HUES6 (cell line): Measurements from ENCODE around the gene GNB1.

Experiments used
- H3K27ac ChIP-seq: 2 replicates; pipeline ENCODE4 v1.7.0; 2013; ENCODE audit warnings: low read depth, mild to moderate bottlenecking, low read length, inconsistent platforms
- H3K27me3 ChIP-seq: 2 replicates; pipeline ENCODE4 v1.6.1; 2013; ENCODE audit warnings: low read length; ENCODE audit not compliant: control insufficient read depth, insufficient read depth
- H3K36me3 ChIP-seq: 2 replicates; pipeline ENCODE4 v1.6.1; 2013; ENCODE audit warnings: low read length; ENCODE audit not compliant: control insufficient read depth, insufficient read depth
- H3K4me1 ChIP-seq: 2 replicates; pipeline ENCODE4 v1.6.1; 2013; ENCODE audit warnings: low read length; ENCODE audit not compliant: control insufficient read depth, insufficient read depth
- H3K4me3 ChIP-seq: 2 replicates; pipeline ENCODE4 v1.5.1; 2013; ENCODE audit warnings: low read depth, low read length
- H3K9ac ChIP-seq: one replicate; pipeline ENCODE4 v1.6.1; 2013; ENCODE audit warnings: mild to moderate bottlenecking, low read length
- H3K9me3 ChIP-seq: 2 replicates; pipeline ENCODE4 v1.6.1; 2013; ENCODE audit warnings: low read depth, low read length; ENCODE audit not compliant: control insufficient read depth, insufficient read depth

The GNB1 gene

DNA sequence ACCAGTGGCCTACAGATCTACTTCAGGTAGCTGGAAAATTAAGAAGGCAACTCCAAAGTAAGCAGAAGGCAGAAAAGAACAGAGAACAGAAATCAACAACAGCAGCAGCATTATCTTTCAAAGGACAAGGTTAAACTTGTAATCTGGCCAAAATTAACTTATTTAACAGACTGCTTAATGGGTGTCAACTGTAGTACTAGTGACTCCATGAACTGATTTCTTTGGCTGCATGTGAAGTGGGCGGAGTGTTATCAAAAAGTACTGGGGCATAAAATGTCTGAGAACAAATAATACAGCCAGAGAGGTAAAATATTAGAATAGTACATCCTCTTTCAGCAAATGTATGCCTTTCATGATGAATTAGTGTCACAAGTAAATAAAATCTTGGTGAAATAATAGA, 88.0 kb downstream of the GNB1 start:
- Histone ChIP-seq H3K27ac (no peak overlapping the region), H3K4me3 (no peak overlapping the region), H3K9ac (no peak overlapping the region), H3K9me3 (no peaks in the 10 kb centered on the region), H3K4me1 (no peaks in the 10 kb centered on the region), H3K36me3 (peaks cover 90% of the 10 kb centered on the region), H3K27me3 (no peaks in the 10 kb centered on the region)

GRCh38 chr1:1799716-1800115, 91.2 kb downstream of the GNB1 start:
- H3K27ac ChIP-seq, result no peak overlapping the region
- no peak overlapping the region for H3K9ac ChIP-seq
- no peaks in the 10 kb centered on the region for H3K9me3 ChIP-seq
- H3K27me3 ChIP-seq, result no peaks in the 10 kb centered on the region
- H3K4me1 ChIP-seq, result no peaks in the 10 kb centered on the region
- peaks cover 93% of the 10 kb centered on the region for H3K36me3 ChIP-seq
- no peak overlapping the region for H3K4me3 ChIP-seq

DNA sequence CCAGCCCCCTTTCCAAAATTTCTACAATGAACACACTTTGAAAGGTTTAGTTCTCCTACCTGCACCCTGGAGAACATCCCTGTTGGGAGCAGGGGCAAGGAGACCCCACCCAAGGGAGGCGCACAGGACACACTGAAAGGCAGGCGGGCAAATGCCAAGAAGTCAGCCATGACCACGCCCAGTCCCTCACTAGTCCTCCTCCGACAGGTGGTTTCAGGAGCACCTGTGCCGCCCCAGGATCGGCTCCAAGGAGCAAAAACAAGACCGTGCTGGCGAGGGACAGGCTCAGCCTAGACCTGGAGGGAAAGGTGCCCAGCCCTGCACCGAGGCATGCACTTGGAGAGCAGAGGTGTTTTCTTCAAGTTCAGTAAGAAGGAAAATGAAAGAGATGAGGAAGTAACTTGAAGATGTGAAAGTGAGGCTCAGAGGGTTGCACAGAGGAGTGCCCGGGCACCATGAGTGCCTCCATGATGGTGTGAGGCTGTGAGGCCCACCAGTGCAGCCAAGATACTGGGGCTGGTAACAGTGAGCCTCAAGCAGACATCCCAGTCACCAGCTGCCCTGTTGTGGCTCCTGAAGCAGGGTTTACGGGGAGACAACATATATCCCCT, 93.1 kb downstream of the GNB1 start:
- Histone ChIP-seq H3K27ac (no peak overlapping the region), H3K9me3 (no peaks in the 10 kb centered on the region), H3K36me3 (peaks cover 95% of the 10 kb centered on the region), H3K4me3 (no peak overlapping the region), H3K9ac (no peak overlapping the region), H3K27me3 (no peaks in the 10 kb centered on the region), H3K4me1 (no peaks in the 10 kb centered on the region)

DNA sequence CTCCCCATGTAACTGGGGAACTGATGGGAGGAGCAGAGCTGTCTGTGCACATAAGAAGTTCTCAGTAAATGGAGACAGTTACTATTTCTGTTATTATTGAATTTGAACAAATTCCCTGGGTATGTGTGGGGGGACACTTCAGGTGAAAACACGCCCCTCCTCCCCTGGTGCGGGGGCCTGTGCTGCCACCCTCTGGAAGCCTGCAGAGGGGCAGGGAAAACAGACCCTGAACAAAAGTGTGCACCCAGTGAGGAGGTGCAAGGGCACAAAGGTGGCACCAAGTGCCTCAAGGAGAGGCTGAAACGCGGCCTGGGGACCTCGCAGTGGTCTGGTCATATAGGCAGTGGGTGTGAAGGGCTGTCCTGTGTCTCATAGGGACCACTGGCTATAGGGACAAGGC, 94.4 kb downstream of the GNB1 start:
- H3K9ac ChIP-seq, result no peak overlapping the region
- no peak overlapping the region; the same call in 1 of the 2 replicates for H3K27ac ChIP-seq
- H3K4me1 ChIP-seq, result no peaks in the 10 kb centered on the region
- no peaks in the 10 kb centered on the region for H3K9me3 ChIP-seq
- H3K27me3 ChIP-seq, result no peaks in the 10 kb centered on the region
- no peak overlapping the region for H3K4me3 ChIP-seq
- H3K36me3 ChIP-seq, result peaks cover 95% of the 10 kb centered on the region

GRCh38 chr1:1794999-1795398, 95.9 kb downstream of the GNB1 start:
- no peak overlapping the region for H3K27ac ChIP-seq
- H3K27me3 ChIP-seq, result no peaks in the 10 kb centered on the region
- peaks cover 94% of the 10 kb centered on the region for H3K36me3 ChIP-seq
- no peak overlapping the region for H3K4me3 ChIP-seq
- H3K9me3 ChIP-seq, result no peaks in the 10 kb centered on the region
- H3K4me1 ChIP-seq, result no peaks in the 10 kb centered on the region
- H3K9ac ChIP-seq, result no peak overlapping the region

- Histone ChIP-seq H3K9me3 (no peaks in the 10 kb centered on the region), H3K27me3 (no peaks in the 10 kb centered on the region), H3K4me3 (no peak overlapping the region), H3K4me1 (no peaks in the 10 kb centered on the region), H3K27ac (no peak overlapping the region), H3K9ac (no peak overlapping the region), H3K36me3 (peaks cover 94% of the 10 kb centered on the region)
Observed at GRCh38 chr1:1793481-1794244, 97.2 kb downstream of the GNB1 start.

GRCh38 chr1:1788646-1789431, 102.0 kb downstream of the GNB1 start:
- H3K36me3 ChIP-seq, result peaks cover 87% of the 10 kb centered on the region
- no peaks in the 10 kb centered on the region for H3K27me3 ChIP-seq
- no peak overlapping the region for H3K9ac ChIP-seq
- no peaks in the 10 kb centered on the region for H3K9me3 ChIP-seq
- no peak overlapping the region for H3K4me3 ChIP-seq
- H3K27ac ChIP-seq, result no peak overlapping the region
- no peaks in the 10 kb centered on the region for H3K4me1 ChIP-seq

- no peaks in the 10 kb centered on the region for H3K27me3 ChIP-seq
- no peak overlapping the region for H3K9ac ChIP-seq
- H3K4me3 ChIP-seq, result no peak overlapping the region
- peaks cover 3% of the 10 kb centered on the region for H3K4me1 ChIP-seq
- no peaks in the 10 kb centered on the region for H3K9me3 ChIP-seq
- H3K27ac ChIP-seq, result no peak overlapping the region
- H3K36me3 ChIP-seq, result peaks cover 80% of the 10 kb centered on the region
Observed at GRCh38 chr1:1788136-1788535, 102.8 kb downstream of the GNB1 start.

DNA sequence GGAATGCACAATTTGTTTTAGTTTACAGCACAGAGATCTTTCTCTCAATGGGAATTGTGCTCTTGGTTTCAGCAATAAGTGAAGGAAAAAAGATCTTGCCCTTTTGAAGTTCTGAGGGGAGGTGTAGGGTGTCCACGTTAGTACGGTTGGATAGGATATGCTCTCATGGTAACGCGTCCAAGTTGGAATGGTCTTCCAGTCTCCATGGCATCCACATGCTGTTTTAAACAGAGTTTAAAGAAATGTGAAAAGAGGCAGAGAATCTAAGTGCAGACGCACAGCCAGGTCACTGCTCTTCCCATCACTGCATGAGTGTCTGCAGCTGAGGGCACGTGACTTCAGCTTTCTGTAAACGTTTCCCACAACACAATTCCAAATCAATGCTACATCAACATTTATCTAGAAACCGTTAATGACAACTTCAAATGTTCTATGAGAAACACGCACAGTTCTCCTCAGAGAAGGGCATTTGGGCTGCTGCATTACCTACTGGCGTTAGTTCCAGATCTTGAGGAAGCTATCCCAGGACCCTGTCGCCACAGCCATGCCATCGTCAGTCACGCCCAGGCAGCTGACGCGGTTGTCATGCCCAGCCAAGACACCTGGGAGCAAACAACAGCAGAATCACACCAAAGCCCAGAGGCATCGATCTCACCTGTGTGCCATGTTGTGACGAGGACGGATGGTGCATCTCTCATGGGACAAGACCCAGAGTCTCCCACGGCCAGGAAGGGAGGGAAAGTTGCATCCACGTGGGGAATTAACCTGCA, 103.9 kb downstream of the GNB1 start:
- no peaks in the 10 kb centered on the region for H3K9me3 ChIP-seq
- H3K4me3 ChIP-seq, result no peak overlapping the region
- peaks cover 69% of the 10 kb centered on the region for H3K36me3 ChIP-seq
- no peak overlapping the region for H3K27ac ChIP-seq
- H3K4me1 ChIP-seq, result peaks cover 13% of the 10 kb centered on the region
- no peak overlapping the region for H3K9ac ChIP-seq
- no peaks in the 10 kb centered on the region for H3K27me3 ChIP-seq

GRCh38 chr1:1785666-1786065, 105.2 kb downstream of the GNB1 start:
- peaks cover 26% of the 10 kb centered on the region for H3K4me1 ChIP-seq
- no peaks in the 10 kb centered on the region for H3K9me3 ChIP-seq
- no peaks in the 10 kb centered on the region for H3K27me3 ChIP-seq
- no peak overlapping the region for H3K27ac ChIP-seq
- peaks cover 58% of the 10 kb centered on the region for H3K36me3 ChIP-seq
- H3K9ac ChIP-seq, result no peak overlapping the region
- H3K4me3 ChIP-seq, result no peak overlapping the region
